HG03469 (cell line): Measurements from ENCODE around the gene ARNT2.

Experiments
- ATAC-seq: cut with Tn5 transposase; IDR thresholded peaks from one replicate; pipeline ENCODE4 v1.9.1; 2021; ENCODE audit warnings: mild to moderate bottlenecking, moderate library complexity, moderate number of reproducible peaks; ENCODE audit not compliant: unreplicated experiment

The ARNT2 gene

DNA sequence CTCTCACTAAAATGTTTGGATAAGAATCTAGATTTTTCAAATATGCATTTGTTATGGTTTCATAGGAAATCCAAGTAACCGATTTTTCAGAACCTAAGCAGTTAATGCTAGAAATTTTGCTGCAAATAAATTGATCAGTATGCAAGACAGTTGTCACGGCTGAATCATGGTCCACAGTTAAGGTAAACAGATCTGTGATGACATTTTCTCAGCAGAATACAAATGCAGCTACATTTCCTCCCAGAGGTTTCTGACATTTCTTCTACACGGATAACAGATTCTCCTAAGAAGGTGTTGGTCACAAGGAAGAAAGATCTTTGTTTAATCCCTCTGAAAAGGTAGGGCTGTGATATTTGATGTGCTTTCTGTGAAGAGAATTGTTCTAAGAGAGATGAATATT, 36.9 kb downstream of the ARNT2 start:
- no peak for ATAC-seq

DNA sequence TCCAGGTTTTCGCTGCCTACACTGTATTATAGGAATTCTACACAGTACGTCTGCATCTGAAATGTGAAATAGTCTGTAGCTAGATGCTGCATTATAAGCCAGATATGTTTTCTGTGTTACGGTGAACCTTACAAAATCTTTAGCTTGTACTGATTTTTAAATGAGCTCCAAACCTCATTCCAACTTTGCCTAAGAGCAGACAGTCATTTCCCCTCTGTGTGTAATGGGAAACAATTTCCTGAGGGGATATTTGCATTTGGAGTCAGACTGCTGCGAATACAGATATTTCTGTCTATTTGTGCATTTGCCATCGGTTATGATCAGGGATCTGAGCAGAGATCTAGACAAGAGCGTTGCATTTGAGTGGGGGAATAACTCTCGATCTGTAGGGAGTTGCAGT, 37.5 kb downstream of the ARNT2 start:
- ATAC-seq = no peak

DNA sequence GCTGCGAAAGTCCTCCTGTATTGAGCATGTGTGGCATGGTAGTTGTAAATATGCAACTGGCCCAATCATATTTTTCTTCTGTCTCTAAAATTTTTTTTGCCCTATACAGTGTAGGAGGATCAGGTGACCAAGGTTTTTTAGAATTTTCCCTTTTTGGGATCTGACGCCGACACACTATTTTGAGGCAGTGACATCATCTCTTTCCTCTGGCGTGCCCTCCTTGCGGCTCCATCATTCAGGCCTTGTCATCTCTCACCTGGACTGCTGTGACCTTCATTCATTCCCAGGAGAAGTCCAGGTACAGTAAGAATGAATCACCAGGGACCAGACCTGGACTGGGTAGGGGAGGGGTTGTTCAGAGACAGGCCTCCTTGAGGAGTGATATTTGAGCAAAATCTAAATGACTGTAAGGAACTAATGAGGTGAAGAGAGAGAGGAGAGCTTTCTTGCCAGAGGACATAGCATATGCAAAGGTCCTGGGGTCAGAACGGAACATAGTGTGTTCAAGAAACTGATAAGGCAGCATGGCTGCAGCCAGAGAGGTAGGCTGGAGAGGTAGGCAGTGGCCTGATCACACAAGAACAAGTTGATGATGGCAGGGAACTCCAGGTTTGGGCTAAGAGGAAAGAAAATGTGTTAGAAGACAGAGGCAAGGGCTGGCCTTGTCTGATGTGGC, 38.7 kb downstream of the ARNT2 start:
- ATAC-seq = no peak

DNA sequence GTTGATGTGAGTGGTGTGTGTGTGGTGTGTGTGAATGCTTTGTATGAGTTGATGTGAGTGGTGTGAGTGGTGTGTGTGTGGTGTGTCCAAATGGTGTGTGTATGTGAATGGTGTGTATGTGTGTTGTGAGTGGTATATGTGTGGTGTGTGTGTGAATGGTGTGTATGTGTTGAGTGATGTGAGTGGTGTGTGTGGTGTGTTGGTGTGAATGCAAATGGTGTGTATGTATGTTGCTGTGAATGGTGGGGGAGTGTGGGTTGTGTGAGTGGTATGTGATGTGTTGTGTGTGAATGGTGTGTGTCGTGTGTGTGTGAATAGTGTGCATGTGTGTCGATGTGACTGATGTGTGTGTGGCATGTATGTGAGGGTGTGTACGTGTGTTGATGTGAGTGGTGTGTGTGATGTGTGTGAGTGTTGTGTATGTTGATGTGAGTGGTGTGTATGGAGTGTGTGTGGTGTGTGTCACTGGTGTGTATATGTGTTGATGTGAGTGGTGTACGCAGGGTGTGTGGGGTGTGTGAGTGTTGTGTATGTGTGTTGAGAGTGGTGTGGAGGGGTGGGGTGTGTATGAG, 40.6 kb downstream of the ARNT2 start:
- no peak for ATAC-seq

DNA sequence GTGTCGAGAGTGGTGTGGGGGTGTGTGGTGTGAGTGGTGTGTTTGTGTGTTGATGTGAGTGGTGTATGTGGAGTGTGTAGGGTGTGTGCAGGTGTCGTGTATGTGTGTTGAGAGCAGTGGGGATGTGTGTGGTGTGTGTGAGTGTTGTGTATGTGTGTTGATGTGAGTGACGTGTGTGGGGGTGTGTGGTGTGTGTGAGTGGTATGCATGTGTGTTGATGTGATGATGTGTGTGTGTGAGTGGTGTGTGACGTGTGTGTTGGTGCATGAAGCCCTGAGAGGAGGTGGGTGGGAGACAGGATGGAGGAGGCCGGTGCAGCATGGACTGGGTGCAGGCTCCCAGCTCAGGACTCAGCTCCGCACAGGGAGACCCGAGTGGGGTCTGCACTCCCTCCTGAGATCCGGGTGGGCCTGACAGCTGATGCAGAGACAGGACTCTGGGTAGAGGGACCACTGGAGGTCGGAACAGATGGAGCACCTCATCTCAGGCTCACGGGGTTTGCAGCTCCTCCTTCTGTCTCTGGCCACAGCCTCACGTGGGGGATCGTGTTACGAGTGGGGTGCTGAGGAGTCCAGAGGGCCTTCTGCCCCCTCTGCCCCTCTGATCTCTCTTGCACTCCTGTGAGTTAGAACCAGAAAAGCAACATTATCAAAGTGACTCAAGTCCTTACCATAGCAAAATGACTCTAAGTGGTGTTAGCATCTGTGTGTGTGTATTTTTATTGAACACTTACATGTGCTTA, 41.3 kb downstream of the ARNT2 start:
- ATAC-seq = no peak

DNA sequence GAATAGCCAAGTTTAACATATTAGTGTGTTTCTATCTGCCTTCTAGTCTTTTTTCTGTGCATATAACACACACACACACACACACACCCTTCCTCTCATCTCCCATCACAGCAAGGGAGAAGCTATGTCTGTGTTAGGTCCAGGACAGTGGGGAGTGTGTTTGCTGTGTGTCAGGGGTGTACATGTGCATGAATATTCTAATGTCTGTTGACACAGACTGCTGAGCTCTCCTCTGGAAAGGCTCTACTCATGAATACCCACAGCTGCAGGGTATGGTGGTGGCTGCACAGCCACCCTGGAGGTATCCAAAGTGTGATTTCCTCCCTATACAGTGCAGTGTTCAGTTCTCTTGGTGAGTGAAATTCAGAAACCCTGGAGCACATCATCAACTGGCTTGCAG, 42.9 kb downstream of the ARNT2 start:
- no peak for ATAC-seq

DNA sequence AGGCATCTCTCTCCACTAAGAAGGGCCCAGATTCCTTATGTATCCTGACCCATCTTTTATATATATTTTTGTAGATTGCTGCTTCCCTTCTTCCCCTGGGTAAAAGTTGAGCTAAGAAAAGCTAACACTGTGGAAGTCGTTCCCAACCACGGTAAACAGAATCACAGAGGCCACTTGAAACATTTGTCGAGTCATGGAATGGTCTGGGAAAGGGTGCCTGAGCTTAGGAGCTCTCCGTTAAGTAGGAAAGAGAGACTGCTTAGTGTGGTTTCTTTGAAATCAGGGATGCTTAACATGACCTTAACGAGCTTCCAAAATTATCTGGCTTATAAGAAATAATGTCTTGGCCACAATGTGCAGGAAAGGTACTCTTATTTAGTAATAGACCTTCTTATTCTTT, 45.6 kb downstream of the ARNT2 start:
- no peak for ATAC-seq

DNA sequence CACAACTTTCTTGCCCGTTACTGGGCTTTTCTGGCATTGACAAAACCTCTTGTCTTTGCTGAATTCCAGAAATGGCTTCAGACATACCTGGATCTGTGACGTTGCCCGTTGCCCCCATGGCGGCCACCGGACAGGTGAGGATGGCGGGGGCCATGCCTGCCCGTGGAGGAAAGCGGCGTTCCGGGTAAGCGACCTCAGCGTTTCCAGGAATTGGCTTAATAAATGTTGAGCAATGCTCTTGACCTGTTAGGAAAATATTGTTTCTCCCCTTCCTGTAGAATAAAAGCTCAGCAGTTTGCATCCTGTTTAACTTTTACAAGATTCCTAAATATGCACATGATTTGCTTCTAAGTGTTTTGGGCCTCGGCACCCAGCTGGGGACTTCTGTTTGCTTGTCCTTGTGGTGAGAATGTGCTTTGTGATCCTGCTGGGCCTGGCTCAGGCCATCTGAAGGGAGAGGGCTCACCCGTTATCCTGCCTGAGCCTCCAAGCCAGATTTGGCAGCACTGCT, 46.7 kb downstream of the ARNT2 start:
- ATAC-seq = no peak

DNA sequence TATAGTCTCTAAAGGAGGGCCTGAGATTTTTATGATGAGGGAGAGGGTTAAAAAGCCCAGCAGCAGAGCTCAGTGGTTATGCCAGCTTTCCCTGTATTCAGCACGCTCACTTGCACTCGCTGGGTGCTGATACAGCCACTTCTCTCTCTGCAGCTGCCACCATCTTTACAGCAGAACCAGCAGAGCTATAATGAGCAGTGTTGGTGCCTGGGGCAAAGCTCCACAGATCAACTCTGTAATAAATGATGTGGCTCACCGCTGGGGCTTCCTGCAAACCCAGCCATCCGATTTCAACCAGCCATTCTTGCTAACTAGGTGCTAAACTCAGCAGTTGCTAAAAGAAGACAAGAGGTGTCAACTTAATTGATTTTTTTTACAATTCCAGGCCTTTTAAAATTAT, 48.0 kb downstream of the ARNT2 start:
- ATAC-seq = no peak

DNA sequence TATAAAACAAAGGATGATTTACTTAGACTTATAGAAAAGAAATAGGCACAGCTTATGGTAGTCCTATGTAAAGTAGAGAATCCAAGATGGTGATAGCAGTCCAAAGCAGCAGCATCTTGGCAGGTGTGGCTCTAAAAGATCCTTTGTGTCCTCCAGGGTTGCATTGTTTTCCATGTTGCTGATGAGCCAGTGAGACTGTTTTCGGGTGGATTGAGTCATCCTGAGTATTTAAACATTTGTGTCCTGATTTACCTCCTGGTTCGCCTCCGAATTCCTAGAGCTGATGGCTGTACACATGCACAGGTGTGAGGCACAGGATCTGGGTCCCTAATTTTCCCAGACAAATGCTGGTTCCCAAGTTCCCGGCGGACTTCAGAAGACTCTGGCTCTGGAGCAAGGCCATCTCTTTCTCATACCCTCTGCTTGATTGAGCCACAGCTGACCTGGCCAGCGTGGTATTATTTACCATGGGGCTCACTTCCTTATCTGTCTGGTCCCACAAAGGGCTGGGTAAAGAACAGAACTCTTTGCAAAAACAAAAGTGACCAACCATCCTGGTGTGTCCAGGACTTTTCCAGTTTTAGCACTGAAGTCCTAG, 51.0 kb downstream of the ARNT2 start:
- no peak for ATAC-seq

DNA sequence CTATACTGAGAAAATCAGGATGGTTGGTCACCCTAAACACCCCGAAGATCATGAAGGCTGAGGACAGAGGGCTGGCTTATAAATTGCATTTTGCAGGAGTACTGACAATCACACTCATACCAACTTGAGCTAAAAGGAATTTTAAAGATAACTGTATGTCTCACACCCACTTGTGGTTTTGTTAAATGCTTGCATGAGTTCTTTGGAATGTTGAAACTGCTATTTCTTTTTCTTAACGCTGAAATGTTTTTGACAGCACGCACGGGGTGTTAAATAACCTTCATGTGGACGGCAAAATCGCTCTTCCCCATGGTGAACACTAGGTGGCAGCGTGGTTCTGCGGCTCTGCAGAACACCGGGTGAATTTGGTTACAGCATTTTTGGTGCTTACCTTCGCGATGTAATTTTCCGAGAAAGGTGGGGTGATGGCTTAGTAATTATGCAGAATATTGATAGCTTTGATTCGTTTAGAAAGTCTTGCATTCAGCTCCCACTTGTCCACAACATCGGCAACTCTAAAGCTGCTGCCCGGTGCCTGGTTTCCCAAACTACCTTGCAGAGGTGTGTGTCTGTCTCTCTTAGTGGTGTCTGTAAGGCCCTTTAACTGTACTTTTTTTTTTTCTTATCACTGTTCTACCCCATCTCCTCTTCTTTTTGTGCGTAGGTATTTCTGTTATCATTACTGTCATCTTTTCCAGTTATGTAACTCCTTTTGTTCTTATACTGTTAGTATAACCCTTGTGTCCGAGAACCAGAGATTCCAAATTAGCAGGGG, 51.7 kb downstream of the ARNT2 start:
- ATAC-seq = no peak

DNA sequence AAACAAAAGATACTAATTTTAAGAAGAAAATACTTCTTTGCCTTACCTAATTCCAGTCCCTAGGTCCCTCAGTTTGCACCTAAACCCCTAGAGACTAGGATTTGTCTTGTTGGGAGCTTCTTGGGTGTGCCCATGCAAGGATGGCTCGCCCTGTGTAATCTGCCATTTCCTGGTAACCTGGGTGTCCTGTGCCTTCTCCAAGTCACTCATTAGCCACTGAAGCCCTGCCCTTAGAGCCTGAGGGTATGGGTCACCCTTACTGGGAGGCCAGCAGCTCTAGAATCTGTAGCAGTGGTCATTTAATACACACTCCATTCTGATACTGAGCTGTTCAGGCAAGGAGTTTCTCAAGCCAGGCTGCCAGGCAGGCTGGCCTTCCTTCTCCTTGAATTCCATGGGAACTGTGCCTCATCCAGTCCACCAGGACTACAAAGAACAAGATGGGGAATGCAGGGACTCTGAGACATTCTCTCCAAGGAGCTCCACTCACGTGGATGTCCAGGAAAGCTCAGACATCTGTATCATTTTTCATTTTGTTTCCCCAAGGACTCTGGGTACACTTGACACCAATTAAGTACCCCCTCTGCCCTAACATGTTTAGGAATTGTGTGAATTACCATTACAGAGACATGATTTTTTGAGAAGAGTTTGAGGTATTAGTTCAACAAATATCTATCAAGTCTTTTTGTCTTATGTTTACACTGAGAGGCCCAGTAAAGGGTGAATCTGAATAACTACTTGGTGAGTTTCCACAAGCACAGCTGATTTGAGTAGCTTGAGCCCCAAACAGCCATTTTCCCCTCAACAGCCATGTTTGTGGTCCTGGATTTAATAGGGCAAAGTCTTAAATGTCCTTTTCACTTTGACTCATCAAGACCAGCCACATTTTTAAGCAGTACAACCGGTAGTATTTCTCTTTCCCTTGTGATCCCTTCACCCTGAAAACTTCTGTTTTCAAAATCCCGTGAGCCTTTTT, 52.6 kb downstream of the ARNT2 start:
- no peak for ATAC-seq

DNA sequence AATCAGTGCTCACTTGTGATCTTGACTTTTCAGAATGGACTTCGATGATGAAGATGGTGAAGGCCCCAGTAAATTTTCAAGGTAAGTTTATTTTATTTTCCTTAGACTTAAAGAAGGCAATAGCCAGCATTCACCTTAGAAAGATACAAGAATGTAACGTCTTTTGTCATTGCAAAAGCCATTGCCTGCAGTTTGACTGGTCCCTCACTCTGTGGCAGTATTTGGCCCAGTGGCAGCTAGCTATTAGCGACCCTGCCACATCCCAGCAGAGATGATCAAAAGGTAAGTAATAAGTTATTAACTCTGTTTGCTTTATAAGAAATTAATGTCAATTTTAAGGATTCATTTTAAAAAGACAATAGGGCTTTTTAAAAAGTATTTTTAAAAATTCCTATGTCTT, 53.7 kb downstream of the ARNT2 start:
- ATAC-seq = no peak

DNA sequence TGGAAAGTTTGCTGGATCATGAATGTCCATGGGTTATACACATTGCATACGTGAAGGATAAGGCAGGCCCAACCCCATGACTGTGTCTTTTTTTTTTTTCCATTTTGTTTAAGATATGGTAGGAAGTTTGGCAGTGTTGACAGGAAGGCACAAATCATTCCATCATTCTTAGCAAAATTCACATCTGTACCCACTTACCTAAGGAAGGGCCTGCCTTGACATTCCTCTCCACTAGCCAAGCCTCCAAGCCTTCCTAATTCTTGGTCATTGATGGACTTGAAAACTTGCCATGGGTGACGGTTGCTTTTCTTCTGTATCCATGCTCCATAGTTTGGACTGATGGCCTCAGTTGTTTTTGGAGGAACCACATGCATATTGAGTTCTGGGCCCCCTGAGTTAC, 54.4 kb downstream of the ARNT2 start:
- ATAC-seq = no peak

DNA sequence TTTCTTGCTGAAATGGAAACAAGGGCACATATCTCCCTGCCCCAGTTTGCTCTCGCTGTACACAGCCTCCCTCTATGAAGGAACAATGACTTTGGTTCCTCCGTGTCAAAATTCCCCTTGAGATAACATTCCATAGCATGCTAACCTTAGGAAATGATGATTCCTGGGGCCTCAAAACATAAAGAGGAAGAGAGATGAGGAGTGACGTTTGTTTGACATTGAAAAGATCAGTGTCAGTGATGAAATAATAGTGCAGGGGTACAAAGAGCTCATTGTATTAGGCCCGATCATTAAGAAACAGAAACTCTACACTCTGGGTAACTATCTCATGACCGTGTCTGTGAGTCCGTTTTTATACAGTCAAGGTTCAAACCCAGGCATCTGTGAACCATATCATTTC, 55.2 kb downstream of the ARNT2 start:
- no peak for ATAC-seq

DNA sequence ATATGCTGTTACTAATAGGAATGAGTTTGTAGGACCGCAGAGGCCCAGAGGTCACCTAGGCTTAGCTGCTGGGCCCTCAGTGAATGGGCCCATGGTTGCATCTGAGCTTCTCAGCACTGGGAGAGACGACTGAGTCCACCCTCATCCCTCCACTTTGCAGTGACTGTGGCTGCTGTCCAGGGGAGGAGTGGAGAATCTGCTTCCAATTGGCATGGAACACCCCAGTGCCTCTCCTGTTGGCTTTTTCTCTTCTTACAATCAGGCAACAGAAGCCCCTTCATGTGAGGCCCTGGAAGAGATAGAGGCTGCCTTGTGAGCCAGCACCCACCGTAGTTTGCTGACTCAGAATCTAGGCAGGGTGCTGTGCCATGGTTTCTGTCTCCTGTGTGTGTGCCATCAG, 55.6 kb downstream of the ARNT2 start:
- no peak for ATAC-seq

DNA sequence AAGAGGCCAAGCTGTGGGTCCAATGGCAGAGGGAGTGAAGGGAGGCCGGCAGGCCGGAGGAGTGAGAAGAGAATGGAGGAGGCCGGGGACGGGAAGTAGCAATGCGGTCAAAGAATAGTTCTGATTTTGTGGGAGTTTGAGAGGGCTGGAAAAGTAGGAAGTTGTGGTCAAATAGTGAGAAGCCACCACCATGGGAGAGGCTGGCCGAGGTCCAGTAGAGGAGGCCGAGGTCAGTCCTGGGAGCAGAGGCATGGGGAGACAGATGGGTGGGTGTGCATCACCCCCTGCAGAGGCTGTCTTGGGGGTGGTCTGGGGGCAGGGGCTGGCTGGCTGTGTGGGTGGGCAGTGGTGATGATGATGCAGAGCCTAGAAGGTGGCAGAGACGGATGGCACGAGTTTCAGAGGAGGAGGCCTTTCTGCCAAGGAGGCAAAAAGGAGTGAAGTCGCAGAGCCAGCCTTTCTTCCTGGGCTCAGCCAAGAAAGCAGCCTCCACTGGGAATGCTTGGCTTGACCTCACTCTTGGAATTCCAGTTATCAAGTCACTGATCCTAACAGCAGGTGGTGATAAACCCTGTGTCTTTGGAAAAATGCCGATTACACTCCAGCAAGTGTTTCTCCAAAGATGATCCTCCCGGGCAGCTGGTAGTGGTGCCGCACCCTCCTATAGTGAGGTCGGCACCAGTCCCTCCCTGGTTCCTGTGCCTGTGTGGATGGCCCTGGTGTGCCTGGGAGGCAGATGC, 57.3 kb downstream of the ARNT2 start:
- ATAC-seq = no peak

DNA sequence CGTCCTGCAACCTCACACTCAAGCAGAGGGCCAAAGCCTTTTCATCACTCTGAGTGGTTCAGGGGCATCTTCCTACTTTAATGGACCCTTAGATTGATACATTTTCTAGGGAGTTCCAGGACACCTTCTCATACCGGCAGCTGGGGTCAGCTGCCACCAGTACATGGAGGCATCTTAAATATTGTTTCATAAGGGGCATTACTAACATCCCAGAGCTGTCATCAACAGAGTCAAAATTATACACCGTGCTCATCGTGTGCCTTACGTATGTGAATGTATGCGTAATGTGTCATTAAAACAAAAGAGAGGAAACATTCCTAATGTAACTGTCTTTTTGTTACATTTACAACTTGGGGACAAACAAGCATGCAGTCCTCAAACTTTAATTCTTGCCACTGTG, 57.9 kb downstream of the ARNT2 start:
- no peak for ATAC-seq

DNA sequence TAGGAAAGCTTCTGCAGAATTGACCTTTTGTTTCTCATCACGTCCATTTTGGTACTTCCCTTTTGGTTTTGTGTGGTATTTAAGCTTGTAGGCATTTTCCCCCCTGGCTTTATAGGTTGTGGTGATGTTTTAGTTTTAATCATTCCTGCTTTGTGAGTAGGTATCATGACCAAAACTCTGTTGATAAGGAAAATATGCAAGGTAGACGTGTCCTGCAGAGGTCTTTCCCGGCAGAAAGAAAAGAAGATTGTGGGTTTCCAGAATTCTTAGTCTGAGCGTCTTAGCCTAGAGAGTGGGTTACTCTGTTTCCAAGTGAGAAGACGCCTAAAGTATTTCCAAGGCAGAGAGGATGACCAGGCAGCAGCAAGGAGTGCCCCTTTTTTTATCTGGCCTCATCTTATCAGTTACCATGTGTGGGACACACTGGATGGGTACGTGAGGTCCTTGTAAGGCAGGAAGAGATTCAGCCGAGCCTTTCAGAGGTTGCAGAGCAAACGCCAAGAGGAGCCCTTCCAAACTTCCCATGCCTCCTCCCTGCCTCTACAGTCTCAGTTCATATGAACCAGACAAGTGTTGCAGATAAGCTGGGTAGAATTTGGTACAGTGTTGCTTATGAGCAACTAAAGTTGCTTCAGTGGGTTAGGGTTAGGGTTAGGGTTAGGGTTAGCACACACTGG, 58.8 kb downstream of the ARNT2 start:
- ATAC-seq = no peak
